H9 (cell line): ENCODE data around the gene MRPS18A. TPM values are rescaled to one million over a fixed set of nuclear protein-coding genes. Genes with fewer than 3 reads are reported as not detected.

ENCODE experiments used
- DNase-seq: peaks from one replicate; pipeline ENCODE4 v3.0.0-alpha.2; 2017
- H2AFZ ChIP-seq: one replicate; pipeline ENCODE4 v1.6.1; 2013; ENCODE audit warnings: mild to moderate bottlenecking, low read length, control low read depth, moderate library complexity
- H2AK5ac ChIP-seq: 2 replicates; pipeline ENCODE4 v1.6.1; 2013; ENCODE audit warnings: low read length, control low read depth, mixed read lengths; ENCODE audit not compliant: insufficient read length
- H2BK120ac ChIP-seq: one replicate; pipeline ENCODE4 v1.6.1; 2013; ENCODE audit warnings: low read depth, mild to moderate bottlenecking, low read length, control low read depth, inconsistent platforms; ENCODE audit not compliant: poor library complexity, severe bottlenecking
- H2BK12ac ChIP-seq: 2 replicates; pipeline ENCODE4 v1.6.1; 2013; ENCODE audit warnings: low read length, control low read depth, mixed read lengths, low read depth; ENCODE audit not compliant: insufficient read length
- H2BK15ac ChIP-seq: 2 replicates; pipeline ENCODE4 v1.6.1; 2013; ENCODE audit warnings: low read depth, low read length, control low read depth
- H2BK20ac ChIP-seq: one replicate; pipeline ENCODE4 v1.6.1; 2013; ENCODE audit warnings: low read depth, mild to moderate bottlenecking, low read length, control low read depth, inconsistent platforms; ENCODE audit not compliant: poor library complexity, severe bottlenecking
- H2BK5ac ChIP-seq: 2 replicates; pipeline ENCODE4 v1.6.1; 2013; ENCODE audit warnings: low read length, control low read depth, mixed read lengths; ENCODE audit not compliant: insufficient read length
- H3K14ac ChIP-seq: 2 replicates; pipeline ENCODE4 v1.6.1; 2013; ENCODE audit warnings: low read length, control low read depth; ENCODE audit not compliant: insufficient read depth
- H3K18ac ChIP-seq: 2 replicates; pipeline ENCODE4 v1.6.1; 2013; ENCODE audit warnings: low read depth, mild to moderate bottlenecking, mixed read lengths, low read length, control low read depth; ENCODE audit not compliant: insufficient read length
- H3K23ac ChIP-seq: 2 replicates; pipeline ENCODE4 v1.6.1; 2013; ENCODE audit warnings: low read length, control low read depth, mixed read lengths, low read depth; ENCODE audit not compliant: insufficient read length
- H3K23me2 ChIP-seq: 2 replicates; pipeline ENCODE4 v1.6.1; 2013; ENCODE audit warnings: low read depth, mild to moderate bottlenecking, mixed read lengths, low read length, control low read depth; ENCODE audit not compliant: insufficient read length, poor library complexity, severe bottlenecking
- H3K27ac ChIP-seq: 2 replicates; pipeline ENCODE4 v1.5.1; 2013; ENCODE audit warnings: low read length, control low read depth, mixed read lengths, low read depth; ENCODE audit not compliant: insufficient read length
- H3K27me3 ChIP-seq: 2 replicates; pipeline ENCODE4 v1.6.1; 2013; ENCODE audit warnings: low read length, control low read depth, inconsistent platforms; ENCODE audit not compliant: insufficient read depth
- H3K4ac ChIP-seq: 2 replicates; pipeline ENCODE4 v1.6.1; 2013; ENCODE audit warnings: low read depth, mild to moderate bottlenecking, control low read depth, inconsistent platforms, low read length, moderate library complexity
- H3K4me1 ChIP-seq: 2 replicates; pipeline ENCODE4 v1.6.1; 2013; ENCODE audit warnings: low read length, control low read depth, inconsistent platforms; ENCODE audit not compliant: insufficient read depth
- H3K4me2 ChIP-seq: 2 replicates; pipeline ENCODE4 v1.6.1; 2013; ENCODE audit warnings: low read length, control low read depth, mixed read lengths; ENCODE audit not compliant: insufficient read length, insufficient read depth
- H3K56ac ChIP-seq: 2 replicates; pipeline ENCODE4 v1.6.1; 2013; ENCODE audit warnings: low read depth, mild to moderate bottlenecking, mixed read lengths, low read length, control low read depth; ENCODE audit not compliant: insufficient read length
- H3K79me1 ChIP-seq: 2 replicates; pipeline ENCODE4 v1.6.1; 2013; ENCODE audit warnings: low read depth, mild to moderate bottlenecking, moderate library complexity, low read length, control low read depth, inconsistent platforms; ENCODE audit not compliant: insufficient read depth, poor library complexity, severe bottlenecking
- H3K79me2 ChIP-seq: 2 replicates; pipeline ENCODE4 v1.6.1; 2013; ENCODE audit warnings: low read length, control low read depth, inconsistent platforms; ENCODE audit not compliant: insufficient read depth
- H3K9ac ChIP-seq: 2 replicates; pipeline ENCODE4 v1.6.1; 2013; ENCODE audit warnings: low read length, control low read depth, mixed read lengths; ENCODE audit not compliant: insufficient read length; ENCODE audit errors: extremely low read depth
- H3K9me3 ChIP-seq: one replicate; pipeline ENCODE4 v1.6.1; 2013; ENCODE audit warnings: low read depth, low read length, inconsistent platforms; ENCODE audit not compliant: control insufficient read depth
- H3T11ph ChIP-seq: one replicate; pipeline ENCODE4 v1.6.1; 2013; ENCODE audit warnings: mild to moderate bottlenecking, low read length, control low read depth, inconsistent platforms
- H4K20me1 ChIP-seq: one replicate; pipeline ENCODE4 v1.6.1; 2013; ENCODE audit not compliant: control insufficient read depth, insufficient read length, insufficient read depth
- H4K5ac ChIP-seq: 2 replicates; pipeline ENCODE4 v1.6.1; 2013; ENCODE audit warnings: low read depth, mild to moderate bottlenecking, mixed read lengths, low read length, control low read depth; ENCODE audit not compliant: insufficient read length
- H4K8ac ChIP-seq: replicated peaks from 2 replicates; pipeline ENCODE4 v1.6.1; 2013; ENCODE audit warnings: low read length, control low read depth, mixed read lengths, low read depth; ENCODE audit not compliant: insufficient read length
- H4K91ac ChIP-seq: 2 replicates; pipeline ENCODE4 v1.6.1; 2013; ENCODE audit warnings: low read depth, mild to moderate bottlenecking, moderate library complexity, mixed read lengths, low read length, control low read depth; ENCODE audit not compliant: insufficient read length
- H3K27ac Mint-ChIP-seq, 3 experiments: 2 replicates in 2 of 3; 3 replicates in 1 of 3; pipeline ENCODE4 v1.8.0; 2020 to 2021; ENCODE audit warnings: mixed read lengths in 3 of 3, mild to moderate bottlenecking in 1 of 3, moderate library complexity in 1 of 3
- H3K27me3 Mint-ChIP-seq: 2 replicates; pipeline ENCODE4 v1.8.0; 2021; ENCODE audit warnings: low read depth, mild to moderate bottlenecking, moderate library complexity, mixed read lengths
- H3K36me3 Mint-ChIP-seq, 3 experiments: 2 replicates in 2 of 3; 3 replicates in 1 of 3; pipeline ENCODE4 v1.8.0; 2020 to 2021; ENCODE audit warnings: low read depth in 3 of 3, mixed read lengths in 3 of 3; ENCODE audit not compliant: insufficient read depth in 1 of 3
- H3K4me1 Mint-ChIP-seq, 2 experiments: 2 replicates each; pipeline ENCODE4 v1.8.0; 2020; ENCODE audit warnings: mixed read lengths in 2 of 2
- H3K4me3 Mint-ChIP-seq, 2 experiments: 2 replicates in 1 of 2; 3 replicates in 1 of 2; pipeline ENCODE4 v1.8.0; 2020 to 2021; ENCODE audit warnings: mild to moderate bottlenecking in 2 of 2, mixed read lengths in 2 of 2, moderate library complexity in 1 of 2
- H3K9me3 Mint-ChIP-seq, 2 experiments: 2 replicates in 1 of 2; 3 replicates in 1 of 2; pipeline ENCODE4 v1.8.0; 2020; ENCODE audit warnings: mild to moderate bottlenecking in 2 of 2, mixed read lengths in 2 of 2, moderate library complexity in 1 of 2
- WGBS: extraction: QIAGEN DNeasy Blood & Tissue Kit; methylation state at CpG from one replicate; pipeline ENCODE4 v1.1.7; 2013; ENCODE audit warnings: missing lambda C conversion rate, low lambda C conversion rate, mixed read lengths; ENCODE audit not compliant: insufficient read length; ENCODE audit errors: extremely low coverage; 5-methylcytosine and 5-hydroxymethylcytosine counted together
- total RNA-seq: library from RNA; stranded (reverse); gene quantifications from 2 replicates; pipeline ENCODE4 v1.2.1, GENCODE V29; 2021
- TF ChIP-seq, protein P1 (sequence below): fragments of 200-600 bp; sonication (generic); conservative IDR thresholded peaks from 3 replicates; pipeline ENCODE4 v1.8.0; 2021; ENCODE audit warnings: antibody characterized with exemption, mild to moderate bottlenecking

The MRPS18A gene
- total RNA-seq, 1 experiment from 2014 or later, result 65.1 TPM

DNA sequence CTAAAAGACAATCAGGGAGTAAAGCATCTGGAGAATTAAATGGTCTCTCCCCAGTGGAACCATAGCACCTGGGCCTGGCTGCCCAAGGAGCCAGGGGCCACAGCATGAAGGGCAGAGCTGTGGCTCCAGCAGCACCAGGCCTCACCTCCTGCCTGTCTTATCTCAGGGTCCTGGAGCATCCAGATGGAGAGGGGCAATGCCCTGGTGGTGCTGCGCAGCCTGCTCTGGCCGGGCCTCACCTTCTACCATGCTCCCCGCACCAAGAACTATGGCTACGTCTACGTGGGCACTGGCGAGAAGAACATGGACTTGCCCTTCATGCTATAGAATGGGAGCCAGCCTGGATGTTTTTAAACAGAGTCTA, 17.0 kb downstream of the MRPS18A start:
- Histone ChIP-seq H4K5ac (no peak overlapping the region), H2BK120ac (no peak overlapping the region), H2BK15ac (no peak overlapping the region), H3K23me2 (no peaks in the 10 kb centered on the region), H2AK5ac (no peak overlapping the region), H3K18ac (no peak overlapping the region), H4K91ac (no peak overlapping the region), H2BK20ac (no peak overlapping the region), H3K4me2 (no peak overlapping the region), H3K27me3 (no peaks in the 10 kb centered on the region), H3K4ac (no peak overlapping the region), H3K9ac (no peak overlapping the region), H3T11ph (no peak overlapping the region), H3K4me1 (peaks cover 4% of the 10 kb centered on the region), H3K9me3 (no peaks in the 10 kb centered on the region), H2BK12ac (no peak overlapping the region), H4K8ac (no peak overlapping the region), H3K23ac (no peak overlapping the region), H3K79me1 (no peaks in the 10 kb centered on the region), H2AFZ (no peak overlapping the region), H2BK5ac (no peak overlapping the region), H4K20me1 (no peaks in the 10 kb centered on the region), H3K14ac (no peak overlapping the region), H3K56ac (no peak overlapping the region), H3K27ac (no peak overlapping the region), H3K79me2 (no peaks in the 10 kb centered on the region)
- Mint-ChIP-seq H3K27ac (peak overlapping the region in 2 of 3 experiments; percentile 73 to 75; a peak in 2 of 7 replicates), H3K4me1 (peaks cover 32 to 39% of the 10 kb centered on the region in 2 experiments), H3K27me3 (peaks cover 12% of the 10 kb centered on the region), H3K4me3 (no peak overlapping the region), H3K36me3 (peaks cover 26 to 53% (median 49%) of the 10 kb centered on the region in 3 experiments), H3K9me3 (no peaks in the 10 kb centered on the region; a peak in 2 of 5 replicates)
- no peak for DNase-seq
- TF ChIP-seq, protein P1, sequence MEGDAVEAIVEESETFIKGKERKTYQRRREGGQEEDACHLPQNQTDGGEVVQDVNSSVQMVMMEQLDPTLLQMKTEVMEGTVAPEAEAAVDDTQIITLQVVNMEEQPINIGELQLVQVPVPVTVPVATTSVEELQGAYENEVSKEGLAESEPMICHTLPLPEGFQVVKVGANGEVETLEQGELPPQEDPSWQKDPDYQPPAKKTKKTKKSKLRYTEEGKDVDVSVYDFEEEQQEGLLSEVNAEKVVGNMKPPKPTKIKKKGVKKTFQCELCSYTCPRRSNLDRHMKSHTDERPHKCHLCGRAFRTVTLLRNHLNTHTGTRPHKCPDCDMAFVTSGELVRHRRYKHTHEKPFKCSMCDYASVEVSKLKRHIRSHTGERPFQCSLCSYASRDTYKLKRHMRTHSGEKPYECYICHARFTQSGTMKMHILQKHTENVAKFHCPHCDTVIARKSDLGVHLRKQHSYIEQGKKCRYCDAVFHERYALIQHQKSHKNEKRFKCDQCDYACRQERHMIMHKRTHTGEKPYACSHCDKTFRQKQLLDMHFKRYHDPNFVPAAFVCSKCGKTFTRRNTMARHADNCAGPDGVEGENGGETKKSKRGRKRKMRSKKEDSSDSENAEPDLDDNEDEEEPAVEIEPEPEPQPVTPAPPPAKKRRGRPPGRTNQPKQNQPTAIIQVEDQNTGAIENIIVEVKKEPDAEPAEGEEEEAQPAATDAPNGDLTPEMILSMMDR, result no peak
- WGBS, result no CpG with 5 or more reads among the region's 6 CpGs
